Pancreas (tissue), 10 donors: ENCODE measurements around the gene GRM7. TPM values are rescaled to one million over a fixed set of nuclear protein-coding genes. Genes with fewer than 3 reads are reported as not detected.

Source experiments
- ATAC-seq, 4 donors: fragments of 200-7000 bp; cut with Tn5 transposase; one replicate each; pipeline versions ENCODE4 v1.8.0 to v1.9.1; 2020; ENCODE audit warnings: mild to moderate bottlenecking in 4 of 4, moderate library complexity in 4 of 4
- DNase-seq, 6 donors: peaks; one replicate each; pipeline ENCODE4 v3.0.0-alpha.2; 2020
- FAIRE-seq: peaks from 2 replicates; lab custom pipeline; 2012; peaks lifted over from hg19 to GRCh38; lab: Jason Lieb, UNC
- H3K27ac ChIP-seq, 4 donors: fragments of 200-600 bp; sonication (generic); 1 replicate in 3 of 4; 2 replicates in 1 of 4; pipeline versions ENCODE4 v1.5.0 to v1.8.0; 2020
- H3K27me3 ChIP-seq, 4 donors: fragments of 200-600 bp; one replicate each; pipeline ENCODE4 v1.8.0; 2021
- H3K36me3 ChIP-seq, 3 donors: fragments of 200-600 bp; sonication (generic) in 1 of 3; one replicate each; pipeline versions ENCODE4 v1.5.0 to v1.8.0; 2020 to 2021
- H3K4me1 ChIP-seq, 3 donors: fragments of 200-600 bp; one replicate each; pipeline ENCODE4 v1.8.0; 2021
- H3K4me3 ChIP-seq, 4 donors: fragments of 200-600 bp; sonication (generic) in 2 of 4; one replicate each; pipeline versions ENCODE4 v1.5.0 to v1.8.0; 2020 to 2021
- H3K9me3 ChIP-seq, 4 donors: fragments of 200-600 bp; one replicate each; pipeline ENCODE4 v1.8.0; 2021
- CTCF ChIP-seq, 4 donors: fragments of 200-600 bp; sonication (generic) in 3 of 4; IDR thresholded peaks; one replicate each; pipeline versions ENCODE4 v1.5.0 to v1.8.0; 2021; ENCODE audit warnings: antibody characterized with exemption in 4 of 4
- WGBS, 2 donors: extraction: QIAGEN DNeasy Blood & Tissue Kit; methylation state at CpG; one replicate each; pipeline ENCODE4 v1.1.7; 2013; 5-methylcytosine and 5-hydroxymethylcytosine counted together
- intact Hi-C, 3 donors: fragments of 100-400 bp; cut with DNase I; formaldehyde crosslinking; loops; one replicate each; pipeline versions ENCODE4 v1.11.1 to v1.14.2; 2022
- polyA plus RNA-seq, 2 donors: library from polyadenylated mRNA; stranded (reverse); fragments of 200-250 nt; gene quantifications; one replicate each; pipeline ENCODE4 v1.2.3, GENCODE V29; 2013
- total RNA-seq, 6 donors: library from RNA; stranded (reverse); fragmentation: NEBNext Ultra II Directional in 4 of 6; extraction: Animal tissue kit (Norgen Biotek cat#: 25700) in 4 of 6; gene quantifications; one replicate each; pipeline versions ENCODE4 v1.2.1 to v1.2.4, GENCODE V29; 2021 to 2023
- donor health status: healthy with polysubstance abuse.
- donor health status: DM: no; HTN: no; CAD: no; lungs with moderate emphysema.
- donor health status: DM: no; HTN: no; CAD: no.
- donor health status: control.
- donor health status: control.
- donor health status: Bipolar disorder and iron deficiency.
- donor health status: DM: yes; HTN: yes; CAD: no.
- donor health status: DM: no; HTN: no; CAD: no.
- donor health status: DM: no; HTN: no; CAD: no.
- donor health status: DM: yes; HTN: yes; CAD: no.

GRM7 gene
- total and polyA plus RNA-seq, 8 donors = 0.03 to 0.28 (median 0.18) TPM; not detected in 4

GRCh38 chr3:7573330-7573729 is 712.4 kb downstream of the GRM7 start:
- ATAC-seq (no peak), DNase-seq (no peak), FAIRE-seq (no peak)
- Histone ChIP-seq H3K4me1 (no peaks in the 10 kb centered on the region), H3K4me3 (no peak overlapping the region), H3K27ac (no peak overlapping the region), H3K9me3 (no peaks in the 10 kb centered on the region), H3K36me3 (no peaks in the 10 kb centered on the region), H3K27me3 (no peaks in the 10 kb centered on the region)
- intact Hi-C loops = no loop called here
- no peak for TF ChIP-seq CTCF (IDR thresholded peaks at IDR 0.05)
- 72 to 82% methylated on average over 2 of the region's 2 CpGs for WGBS, 2 donors

DNA sequence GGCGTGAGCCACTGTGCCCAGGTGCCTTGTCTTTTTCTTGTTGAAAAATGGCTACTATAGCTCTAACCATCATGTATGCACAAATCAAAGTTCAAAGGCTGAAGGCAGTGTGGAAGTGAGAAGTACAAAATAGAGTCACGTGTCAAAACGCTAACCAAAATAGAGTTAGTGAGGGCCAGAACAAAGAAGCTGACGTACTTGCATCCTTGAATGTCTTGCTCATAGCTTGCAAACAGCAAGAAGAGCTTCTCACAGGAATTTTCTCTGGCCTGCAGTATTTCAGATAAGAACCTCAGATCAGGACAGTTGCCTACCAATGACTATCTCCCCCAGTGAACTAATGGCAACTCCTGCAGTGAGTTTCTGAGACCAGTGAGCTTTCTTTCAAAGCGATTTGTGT is 713.5 kb downstream of the GRM7 start:
- no peak overlapping the region for H3K27ac ChIP-seq
- ATAC-seq (no peak), FAIRE-seq (no peak), DNase-seq (no peak)
- 66 to 80% methylated on average over 5 of the region's 5 CpGs for WGBS, 2 donors
- H3K9me3 ChIP-seq = no peaks in the 10 kb centered on the region
- intact Hi-C loops = no loop called here
- H3K4me3 ChIP-seq = no peak overlapping the region
- H3K27me3 ChIP-seq = no peaks in the 10 kb centered on the region
- no peaks in the 10 kb centered on the region for H3K36me3 ChIP-seq
- H3K4me1 ChIP-seq = no peaks in the 10 kb centered on the region
- TF ChIP-seq CTCF (IDR thresholded peaks at IDR 0.05) = no peak

DNA sequence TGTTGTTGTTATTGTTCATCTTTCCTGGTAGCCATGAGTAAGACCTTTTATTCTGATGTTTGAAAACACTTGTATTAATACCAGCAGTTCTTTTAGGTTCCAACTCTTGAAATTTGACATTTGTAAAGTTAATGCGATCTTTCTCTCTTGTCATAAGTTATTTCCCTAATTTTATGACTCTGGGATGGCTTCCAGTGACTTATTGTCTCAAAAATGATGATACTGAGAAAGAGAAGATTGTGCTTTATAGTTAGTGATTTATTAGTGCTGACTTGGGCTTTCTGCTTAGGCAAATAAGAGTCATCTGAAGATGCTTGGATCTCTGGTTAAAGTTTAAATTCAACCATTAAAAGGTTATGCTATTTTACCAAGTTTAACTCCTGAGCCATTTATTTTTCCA is 715.2 kb downstream of the GRM7 start:
- intact Hi-C loops = no loop called here
- ATAC-seq (no peak), FAIRE-seq (no peak), DNase-seq (no peak)
- Histone ChIP-seq H3K36me3 (no peaks in the 10 kb centered on the region), H3K4me1 (no peaks in the 10 kb centered on the region), H3K27ac (no peak overlapping the region), H3K9me3 (no peaks in the 10 kb centered on the region), H3K4me3 (no peak overlapping the region), H3K27me3 (no peaks in the 10 kb centered on the region)
- WGBS, 2 donors = 58 to 77% methylated on average over 1 of the region's 1 CpG
- no peak for TF ChIP-seq CTCF (IDR thresholded peaks at IDR 0.05)

DNA sequence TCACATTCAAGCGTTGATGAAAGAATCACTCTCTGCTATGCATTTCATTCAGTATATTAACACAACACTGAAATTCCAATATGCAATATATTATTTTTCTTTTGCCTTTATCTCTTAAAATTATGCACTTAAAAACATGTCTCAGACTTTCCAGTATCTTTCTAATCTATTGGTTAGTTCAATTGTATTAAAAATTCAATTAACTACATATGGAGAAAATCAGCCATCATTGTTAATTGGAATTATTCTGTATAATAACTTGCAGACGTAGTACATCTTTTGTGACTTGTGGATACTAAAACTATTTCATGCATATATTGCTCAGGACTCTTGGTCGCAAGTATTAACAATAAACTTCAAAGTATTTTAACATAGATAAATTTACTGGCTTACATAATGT is 715.6 kb downstream of the GRM7 start:
- H3K36me3 ChIP-seq = no peaks in the 10 kb centered on the region
- no peak for ATAC-seq
- TF ChIP-seq CTCF (IDR thresholded peaks at IDR 0.05) = no peak
- DNase-seq = no peak
- 70 to 81% methylated on average over 3 of the region's 3 CpGs for WGBS, 2 donors
- H3K27ac ChIP-seq = no peak overlapping the region
- no peaks in the 10 kb centered on the region for H3K27me3 ChIP-seq
- no peaks in the 10 kb centered on the region for H3K9me3 ChIP-seq
- H3K4me3 ChIP-seq = no peak overlapping the region
- intact Hi-C loops = no loop called here
- no peak for FAIRE-seq
- H3K4me1 ChIP-seq = no peaks in the 10 kb centered on the region

DNA sequence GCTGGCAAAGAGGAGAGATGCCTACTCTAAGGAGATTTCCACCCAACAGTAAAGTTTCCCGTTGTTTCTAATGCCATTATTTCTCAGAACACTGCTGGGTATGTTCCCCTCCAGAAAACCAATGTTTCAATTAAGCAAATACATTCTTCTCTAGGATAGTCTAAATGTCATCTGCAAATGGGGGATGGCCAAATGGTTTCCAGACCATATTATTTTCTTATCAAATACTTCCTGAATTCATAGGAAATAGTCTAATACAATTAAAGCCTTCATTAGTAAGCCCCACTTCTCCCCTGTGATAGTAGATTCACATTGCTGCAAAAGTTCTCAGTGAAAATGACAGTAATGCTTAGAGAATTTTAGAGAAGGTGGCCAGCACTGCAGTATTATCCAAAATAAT is 716.6 kb downstream of the GRM7 start:
- H3K4me3 ChIP-seq = no peak overlapping the region
- H3K27me3 ChIP-seq = no peaks in the 10 kb centered on the region
- intact Hi-C loops = no loop called here
- DNase-seq (no peak), FAIRE-seq (no peak), ATAC-seq (no peak)
- H3K9me3 ChIP-seq = no peaks in the 10 kb centered on the region
- no peaks in the 10 kb centered on the region for H3K4me1 ChIP-seq
- H3K36me3 ChIP-seq = no peaks in the 10 kb centered on the region
- TF ChIP-seq CTCF (IDR thresholded peaks at IDR 0.05) = no peak
- 41 to 73% methylated on average over 1 of the region's 1 CpG for WGBS, 2 donors
- no peak overlapping the region for H3K27ac ChIP-seq
